ENCODE data around the gene ANKH.

DNA sequence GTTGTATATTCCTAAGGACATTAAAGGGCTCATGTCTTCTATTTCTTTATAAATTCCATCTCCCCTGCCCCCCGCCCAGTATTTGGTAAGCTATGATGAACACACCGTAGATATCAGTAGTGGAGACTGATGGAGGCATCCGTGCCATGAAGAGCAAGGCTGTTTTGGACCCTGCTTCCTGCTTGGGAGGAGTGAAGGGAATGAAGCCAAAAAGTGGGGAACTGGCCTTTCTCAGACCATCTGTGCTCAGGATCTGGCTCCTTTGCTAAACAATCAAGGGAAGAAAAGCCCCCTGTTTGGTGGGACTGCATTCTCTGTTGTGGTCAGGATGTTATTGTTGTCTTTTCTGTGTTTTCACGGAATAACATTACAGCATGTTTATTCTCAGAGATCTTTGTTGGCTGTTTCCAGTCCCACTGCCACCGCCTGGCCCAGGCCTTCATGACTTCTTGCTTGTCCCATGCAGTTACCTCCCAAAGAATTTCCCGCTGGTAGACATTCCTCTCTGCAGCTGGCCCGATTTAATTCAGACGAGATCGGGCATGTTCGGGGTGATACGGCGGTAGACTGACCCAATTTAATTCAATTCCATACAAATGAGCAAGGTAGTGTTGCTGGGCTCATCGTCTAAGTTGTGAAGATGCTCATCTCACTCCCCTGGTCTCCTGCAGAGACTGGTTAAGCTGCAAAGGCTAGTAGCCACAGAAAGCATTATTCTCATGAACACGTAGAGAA is 31.4 kb upstream of the ANKH start:
- TF ChIP-seq, protein P1, sequence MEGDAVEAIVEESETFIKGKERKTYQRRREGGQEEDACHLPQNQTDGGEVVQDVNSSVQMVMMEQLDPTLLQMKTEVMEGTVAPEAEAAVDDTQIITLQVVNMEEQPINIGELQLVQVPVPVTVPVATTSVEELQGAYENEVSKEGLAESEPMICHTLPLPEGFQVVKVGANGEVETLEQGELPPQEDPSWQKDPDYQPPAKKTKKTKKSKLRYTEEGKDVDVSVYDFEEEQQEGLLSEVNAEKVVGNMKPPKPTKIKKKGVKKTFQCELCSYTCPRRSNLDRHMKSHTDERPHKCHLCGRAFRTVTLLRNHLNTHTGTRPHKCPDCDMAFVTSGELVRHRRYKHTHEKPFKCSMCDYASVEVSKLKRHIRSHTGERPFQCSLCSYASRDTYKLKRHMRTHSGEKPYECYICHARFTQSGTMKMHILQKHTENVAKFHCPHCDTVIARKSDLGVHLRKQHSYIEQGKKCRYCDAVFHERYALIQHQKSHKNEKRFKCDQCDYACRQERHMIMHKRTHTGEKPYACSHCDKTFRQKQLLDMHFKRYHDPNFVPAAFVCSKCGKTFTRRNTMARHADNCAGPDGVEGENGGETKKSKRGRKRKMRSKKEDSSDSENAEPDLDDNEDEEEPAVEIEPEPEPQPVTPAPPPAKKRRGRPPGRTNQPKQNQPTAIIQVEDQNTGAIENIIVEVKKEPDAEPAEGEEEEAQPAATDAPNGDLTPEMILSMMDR (IDR thresholded peaks at IDR 0.05; ENCODE audit: borderline replicate concordance, extremely low read depth, low read length, poor library complexity, severe bottlenecking), result no peak
- no peak for TF ChIP-seq EZH2 (IDR thresholded peaks at IDR 0.05; ENCODE audit: borderline replicate concordance, low read depth, low read length, severe bottlenecking)

Measured in DND-41 (cell line).